Hindlimb muscle (tissue), 1 donor: Measurements from ENCODE around the gene CIAO3. TPM values are rescaled to one million over a fixed set of nuclear protein-coding genes. Genes with fewer than 3 reads are reported as not detected.
"Not testable (repeated sequence)": the region's sequence is repeated elsewhere in the genome, so short reads cannot be mapped to it uniquely, and the experiment has no call there.

ENCODE experiments used
- DNase-seq: peaks from one replicate; pipeline ENCODE4 v3.0.0-alpha.2; 2013
- polyA plus RNA-seq: library from polyadenylated mRNA; unstranded; fragments of 120-200 nt; gene quantifications from one replicate; pipeline ENCODE4 v1.2.1, GENCODE V29; 2013; ENCODE audit not compliant: insufficient read length

CIAO3 gene
- polyA plus RNA-seq, 1 donor: 17.1 TPM

- DNase-seq: no peak
Measured at GRCh38 chr16:760065-760464, 19.3 kb upstream of the CIAO3 start.

- no peak for DNase-seq
Measured at GRCh38 chr16:759110-759910, 18.5 kb upstream of the CIAO3 start.

- no peak for DNase-seq
Measured at GRCh38 chr16:756428-756827, 15.6 kb upstream of the CIAO3 start.

- DNase-seq: no peak
Measured at GRCh38 chr16:754656-755055, 13.9 kb upstream of the CIAO3 start.

- DNase-seq: not testable (repeated sequence)
Measured at GRCh38 chr16:754121-754607, 13.4 kb upstream of the CIAO3 start.

GRCh38 chr16:752007-752312 lies 11.2 kb upstream of the CIAO3 start:
- DNase-seq: no peak

- DNase-seq: no peak
Measured at GRCh38 chr16:751152-752006, 10.6 kb upstream of the CIAO3 start.

GRCh38 chr16:750485-750884 lies 9.7 kb upstream of the CIAO3 start:
- DNase-seq: no peak

GRCh38 chr16:749010-749409 lies 8.2 kb upstream of the CIAO3 start:
- DNase-seq: no peak

GRCh38 chr16:747978-748746 lies 7.4 kb upstream of the CIAO3 start:
- no peak for DNase-seq

- DNase-seq: no peak
Measured at GRCh38 chr16:746637-747036, 5.8 kb upstream of the CIAO3 start.

- DNase-seq: no peak
Measured at GRCh38 chr16:745739-746138, 4.9 kb upstream of the CIAO3 start.

- no peak for DNase-seq
Measured at GRCh38 chr16:743794-744500, 3.1 kb upstream of the CIAO3 start.

GRCh38 chr16:742894-743293 lies 2.1 kb upstream of the CIAO3 start:
- not testable (repeated sequence) for DNase-seq

GRCh38 chr16:741986-742629 lies 1.3 kb upstream of the CIAO3 start:
- no peak for DNase-seq

GRCh38 chr16:740459-740763 lies 386 bp downstream of the CIAO3 start:
- DNase-seq: no peak

GRCh38 chr16:739560-740458 lies 988 bp downstream of the CIAO3 start:
- DNase-seq: no peak

GRCh38 chr16:736936-737481 lies 3.8 kb downstream of the CIAO3 start:
- no peak for DNase-seq

GRCh38 chr16:735982-736453 lies 4.8 kb downstream of the CIAO3 start:
- DNase-seq: no peak
